T-helper 2 cell treated with Interferon-gamma antibody and Interleukin-4, amounts not matched to agents 5 μg/mL and 100 μg/mL, for 36 hours (primary cell): ENCODE measurements around the gene ARHGEF10L.

Source experiments
- DNase-seq: peaks from one replicate; pipeline ENCODE4 v3.0.0; 2021; ENCODE audit warnings: low spot score
- H3K27ac Mint-ChIP-seq: one replicate; pipeline ENCODE4 v1.8.0; 2021; ENCODE audit warnings: mild to moderate bottlenecking, mixed read lengths
- H3K27me3 Mint-ChIP-seq: one replicate; pipeline ENCODE4 v1.8.0; 2021; ENCODE audit warnings: low read depth, mixed read lengths
- H3K36me3 Mint-ChIP-seq: one replicate; pipeline ENCODE4 v1.8.0; 2021; ENCODE audit warnings: low read depth, mixed read lengths
- H3K4me1 Mint-ChIP-seq: one replicate; pipeline ENCODE4 v1.8.0; 2021; ENCODE audit warnings: low read depth, mixed read lengths
- H3K4me3 Mint-ChIP-seq: one replicate; pipeline ENCODE4 v1.8.0; 2022; ENCODE audit warnings: mild to moderate bottlenecking, moderate library complexity, mixed read lengths
- H3K9me3 Mint-ChIP-seq: one replicate; pipeline ENCODE4 v1.8.0; 2021; ENCODE audit warnings: mixed read lengths

Gene ARHGEF10L

DNA sequence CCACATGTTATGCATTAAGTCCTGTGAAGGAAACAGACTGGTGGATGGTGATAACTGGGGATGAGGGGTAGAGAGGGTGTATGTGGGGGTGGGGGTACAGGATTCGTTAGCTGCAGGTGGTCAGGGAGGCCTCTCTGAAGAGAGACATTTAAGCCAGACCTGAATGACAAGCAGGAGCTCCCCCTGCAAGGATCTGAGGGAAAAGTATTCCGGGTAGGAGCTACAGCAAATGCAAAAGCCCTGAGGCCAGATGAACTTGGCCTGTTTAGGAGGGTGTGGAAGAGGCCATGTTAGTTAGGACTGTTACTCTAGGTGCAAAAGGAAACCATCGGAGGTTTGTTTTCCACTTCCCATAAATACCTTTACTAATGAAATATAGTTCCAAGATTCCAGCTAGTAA lies 9.9 kb downstream of the ARHGEF10L start:
- no peak overlapping the region for H3K4me3 Mint-ChIP-seq
- no peaks in the 10 kb centered on the region for H3K9me3 Mint-ChIP-seq
- no peaks in the 10 kb centered on the region for H3K4me1 Mint-ChIP-seq
- H3K27ac Mint-ChIP-seq = no peak overlapping the region
- no peak for DNase-seq
- no peaks in the 10 kb centered on the region for H3K36me3 Mint-ChIP-seq
- H3K27me3 Mint-ChIP-seq = peaks cover 2% of the 10 kb centered on the region

DNA sequence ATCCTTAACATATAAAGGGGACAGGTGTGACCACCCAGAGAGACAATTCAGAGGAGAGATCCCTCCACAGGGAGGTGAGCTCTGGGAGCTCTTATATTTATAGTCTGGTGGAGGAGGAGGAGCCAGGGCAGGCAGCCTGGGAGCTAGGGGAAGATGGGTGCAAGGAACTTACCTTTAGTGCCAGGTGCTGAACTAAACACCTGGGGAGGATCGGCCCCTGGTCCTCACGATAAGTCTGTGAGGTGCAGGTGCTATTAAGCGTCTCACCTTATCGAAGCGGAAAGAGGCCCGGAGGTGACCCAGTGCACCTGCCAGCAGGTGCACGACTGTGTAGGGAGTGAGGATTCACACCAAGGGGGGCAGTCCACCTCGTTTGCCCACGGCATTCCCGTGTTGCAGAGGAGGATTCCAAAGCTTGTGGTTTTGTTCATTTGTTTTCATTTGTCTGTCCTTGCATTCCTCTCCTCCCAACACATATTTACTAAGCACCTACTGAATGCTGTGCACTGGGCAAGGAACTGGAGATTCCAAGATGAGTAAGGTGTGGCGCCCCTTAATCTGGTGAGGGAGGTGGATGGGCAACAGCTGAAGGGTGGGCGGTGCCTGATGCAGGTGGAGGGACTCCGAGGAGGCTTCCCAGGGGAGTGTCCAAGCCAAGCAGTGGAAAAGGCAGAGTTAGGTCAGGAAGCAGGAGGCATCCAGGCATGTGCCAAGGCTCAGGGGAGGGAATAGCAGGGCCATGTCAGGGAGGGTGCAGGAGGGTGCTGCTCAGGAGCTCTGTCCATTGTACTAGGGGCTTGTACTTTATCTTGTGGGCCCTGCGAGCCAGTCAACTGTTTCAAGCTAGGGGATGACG lies 11.5 kb downstream of the ARHGEF10L start:
- no peaks in the 10 kb centered on the region for H3K36me3 Mint-ChIP-seq
- H3K27ac Mint-ChIP-seq = no peak overlapping the region
- H3K4me1 Mint-ChIP-seq = no peaks in the 10 kb centered on the region
- H3K4me3 Mint-ChIP-seq = no peak overlapping the region
- no peaks in the 10 kb centered on the region for H3K9me3 Mint-ChIP-seq
- H3K27me3 Mint-ChIP-seq = peaks cover 2% of the 10 kb centered on the region
- no peak for DNase-seq

DNA sequence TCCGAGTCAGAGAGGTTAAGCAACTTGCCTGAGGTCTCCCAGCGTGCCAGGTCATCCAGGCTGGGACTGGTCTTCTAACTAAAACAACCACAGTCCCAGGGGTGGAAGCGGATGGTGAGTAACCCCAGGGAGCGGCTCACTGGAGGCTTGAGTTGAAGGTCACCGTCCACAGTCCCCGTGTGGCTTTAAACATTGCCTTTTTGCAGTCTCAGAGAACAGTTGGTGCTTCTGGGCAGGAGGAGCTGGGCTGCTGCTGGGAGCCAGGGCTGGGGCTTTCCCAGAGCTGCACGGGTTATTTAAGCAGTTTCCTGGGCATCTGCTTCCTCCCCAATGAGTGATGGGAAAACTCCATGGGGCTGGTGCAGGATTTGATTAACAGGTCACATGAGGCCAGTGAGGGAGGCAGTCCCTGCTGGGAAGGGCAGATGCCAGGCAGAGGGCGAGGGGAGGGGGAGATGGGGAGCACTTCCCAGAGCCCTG lies 12.3 kb downstream of the ARHGEF10L start:
- no peak for DNase-seq
- no peaks in the 10 kb centered on the region for H3K9me3 Mint-ChIP-seq
- no peaks in the 10 kb centered on the region for H3K36me3 Mint-ChIP-seq
- H3K27ac Mint-ChIP-seq = no peak overlapping the region
- peaks cover 2% of the 10 kb centered on the region for H3K27me3 Mint-ChIP-seq
- no peaks in the 10 kb centered on the region for H3K4me1 Mint-ChIP-seq
- no peak overlapping the region for H3K4me3 Mint-ChIP-seq

DNA sequence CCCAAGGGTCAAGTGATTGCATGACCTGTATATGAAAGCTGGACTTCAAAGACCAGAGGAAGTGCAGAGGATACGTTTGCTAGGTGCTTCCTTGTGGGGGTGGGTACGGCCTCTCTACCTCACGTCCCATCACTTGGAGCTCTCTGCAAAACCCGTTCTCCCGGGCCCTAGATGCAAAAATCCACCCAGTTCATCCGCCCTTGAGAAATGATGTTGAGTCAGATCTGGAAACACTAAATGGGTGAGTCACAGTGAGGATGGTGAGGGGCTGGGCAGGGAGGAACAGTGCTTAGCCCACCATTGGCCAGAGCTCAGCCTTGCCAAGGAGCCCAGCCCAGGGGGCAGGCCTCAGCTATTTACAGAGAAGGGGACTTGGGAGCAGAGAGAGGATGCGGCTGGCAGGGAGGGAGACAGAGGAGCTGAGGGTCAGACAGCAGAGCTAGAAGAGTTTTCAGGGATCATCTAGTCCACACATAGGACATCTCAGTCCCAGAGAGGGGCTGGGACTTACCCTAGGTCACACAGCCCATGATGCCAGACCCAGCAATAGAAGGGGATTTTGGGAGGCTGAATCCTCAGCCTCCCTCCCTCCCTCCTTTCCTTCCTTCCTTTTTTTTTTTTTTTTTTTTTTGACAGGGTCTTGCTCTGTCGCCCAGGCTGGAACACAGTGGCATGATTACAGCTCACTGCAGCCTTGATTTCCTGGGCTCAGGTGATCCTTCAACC lies 14.6 kb downstream of the ARHGEF10L start:
- no peak overlapping the region for H3K4me3 Mint-ChIP-seq
- no peaks in the 10 kb centered on the region for H3K9me3 Mint-ChIP-seq
- no peak for DNase-seq
- no peaks in the 10 kb centered on the region for H3K36me3 Mint-ChIP-seq
- H3K4me1 Mint-ChIP-seq = no peaks in the 10 kb centered on the region
- H3K27me3 Mint-ChIP-seq = no peaks in the 10 kb centered on the region
- no peak overlapping the region for H3K27ac Mint-ChIP-seq

DNA sequence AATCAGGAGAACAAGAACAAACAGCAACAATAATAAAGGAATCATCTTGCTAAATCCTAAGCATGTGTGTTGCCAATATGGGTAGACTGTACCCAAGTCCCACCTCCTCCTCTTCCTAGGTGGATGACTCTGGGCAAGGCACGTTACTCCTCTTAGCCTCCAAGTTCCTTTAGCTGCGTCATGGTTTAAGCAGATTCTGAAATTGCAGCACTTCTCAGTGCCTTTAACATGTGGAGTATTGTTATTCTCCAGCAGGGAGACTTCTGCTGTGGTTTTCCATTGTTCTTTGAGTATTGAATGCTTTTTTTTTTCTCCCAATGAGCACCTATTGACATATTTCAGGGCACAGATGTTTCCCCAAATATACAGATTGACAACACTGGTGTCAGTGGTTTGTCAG lies 15.5 kb downstream of the ARHGEF10L start:
- H3K36me3 Mint-ChIP-seq = no peaks in the 10 kb centered on the region
- no peaks in the 10 kb centered on the region for H3K4me1 Mint-ChIP-seq
- no peak overlapping the region for H3K27ac Mint-ChIP-seq
- DNase-seq = no peak
- H3K9me3 Mint-ChIP-seq = no peaks in the 10 kb centered on the region
- no peaks in the 10 kb centered on the region for H3K27me3 Mint-ChIP-seq
- no peak overlapping the region for H3K4me3 Mint-ChIP-seq

DNA sequence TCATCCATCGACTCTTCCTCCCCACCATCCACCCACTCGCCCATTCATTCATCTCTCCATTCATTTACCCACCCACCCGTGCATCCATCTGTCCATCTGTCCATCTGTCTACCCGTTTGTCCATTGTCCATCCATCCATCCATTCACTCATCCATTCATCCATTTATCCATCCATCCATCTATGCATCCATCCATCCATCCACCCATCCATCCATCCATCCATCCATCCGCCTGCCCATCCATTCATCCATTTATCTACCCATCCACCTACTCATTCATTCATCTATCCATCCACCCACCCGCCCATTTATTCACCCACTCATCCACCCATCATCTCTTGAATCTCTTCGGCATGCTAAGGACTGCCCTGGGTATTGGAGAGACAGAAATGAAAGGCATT lies 18.5 kb downstream of the ARHGEF10L start:
- Mint-ChIP-seq H3K9me3 (no peaks in the 10 kb centered on the region), H3K27me3 (no peaks in the 10 kb centered on the region), H3K27ac (no peak overlapping the region), H3K4me3 (no peak overlapping the region), H3K4me1 (no peaks in the 10 kb centered on the region), H3K36me3 (no peaks in the 10 kb centered on the region)
- DNase-seq = no peak

DNA sequence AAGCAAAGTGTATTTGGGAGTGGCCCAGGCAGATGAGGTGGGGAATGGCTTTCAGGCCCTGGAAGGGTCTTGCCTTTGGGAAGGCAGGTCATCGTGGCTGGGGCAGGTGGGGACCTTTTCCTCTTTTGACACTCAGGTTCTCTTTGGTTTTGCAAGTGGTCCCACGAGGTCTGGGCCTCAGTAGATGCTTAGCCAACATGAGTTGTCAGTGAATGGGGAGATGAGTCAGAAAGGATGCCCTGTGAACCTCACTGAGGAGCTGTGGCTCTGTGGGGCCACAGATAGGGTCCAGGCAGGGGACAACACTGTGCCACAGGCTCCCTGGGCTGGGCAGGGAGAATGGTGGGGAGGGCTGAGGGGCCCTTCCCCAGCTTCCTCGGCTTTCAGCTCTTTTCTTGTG lies 19.0 kb downstream of the ARHGEF10L start:
- Mint-ChIP-seq H3K27ac (no peak overlapping the region), H3K27me3 (no peaks in the 10 kb centered on the region), H3K4me3 (no peak overlapping the region), H3K36me3 (no peaks in the 10 kb centered on the region), H3K9me3 (no peaks in the 10 kb centered on the region), H3K4me1 (no peaks in the 10 kb centered on the region)
- no peak for DNase-seq

DNA sequence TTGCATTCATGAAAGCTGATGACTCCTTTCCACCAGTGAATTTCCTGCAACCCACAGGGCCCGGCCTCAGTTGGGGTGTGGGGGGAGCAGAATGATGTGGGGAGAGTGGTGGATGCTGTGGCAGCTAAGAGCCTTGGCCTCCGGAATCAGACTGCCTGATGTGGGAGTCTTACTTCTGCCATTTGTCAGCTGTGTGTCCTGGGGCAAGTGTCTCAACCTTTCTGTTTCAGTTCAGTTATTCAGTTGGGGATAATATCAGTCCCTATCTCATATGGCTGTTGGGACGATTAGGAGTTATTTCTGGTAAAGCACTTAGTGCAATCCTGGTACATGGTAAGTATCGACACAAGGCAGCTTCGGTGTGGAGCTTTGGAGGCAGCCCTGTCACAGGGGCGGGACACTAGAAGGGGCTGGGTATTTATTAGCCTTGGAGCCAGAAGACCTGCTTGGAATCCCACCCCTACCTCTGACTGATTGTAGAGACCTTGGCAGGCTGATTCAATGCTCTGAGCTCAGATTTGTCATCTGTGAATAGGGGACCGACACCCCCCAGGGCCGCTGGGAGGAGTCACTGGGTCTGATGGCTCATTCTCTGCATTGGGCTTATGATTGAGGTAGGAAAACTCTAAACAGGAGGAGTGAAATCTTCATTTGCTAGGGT lies 19.6 kb downstream of the ARHGEF10L start:
- Mint-ChIP-seq H3K27ac (no peak overlapping the region), H3K4me1 (no peaks in the 10 kb centered on the region), H3K36me3 (no peaks in the 10 kb centered on the region), H3K9me3 (no peaks in the 10 kb centered on the region), H3K27me3 (no peaks in the 10 kb centered on the region), H3K4me3 (no peak overlapping the region)
- DNase-seq = no peak

DNA sequence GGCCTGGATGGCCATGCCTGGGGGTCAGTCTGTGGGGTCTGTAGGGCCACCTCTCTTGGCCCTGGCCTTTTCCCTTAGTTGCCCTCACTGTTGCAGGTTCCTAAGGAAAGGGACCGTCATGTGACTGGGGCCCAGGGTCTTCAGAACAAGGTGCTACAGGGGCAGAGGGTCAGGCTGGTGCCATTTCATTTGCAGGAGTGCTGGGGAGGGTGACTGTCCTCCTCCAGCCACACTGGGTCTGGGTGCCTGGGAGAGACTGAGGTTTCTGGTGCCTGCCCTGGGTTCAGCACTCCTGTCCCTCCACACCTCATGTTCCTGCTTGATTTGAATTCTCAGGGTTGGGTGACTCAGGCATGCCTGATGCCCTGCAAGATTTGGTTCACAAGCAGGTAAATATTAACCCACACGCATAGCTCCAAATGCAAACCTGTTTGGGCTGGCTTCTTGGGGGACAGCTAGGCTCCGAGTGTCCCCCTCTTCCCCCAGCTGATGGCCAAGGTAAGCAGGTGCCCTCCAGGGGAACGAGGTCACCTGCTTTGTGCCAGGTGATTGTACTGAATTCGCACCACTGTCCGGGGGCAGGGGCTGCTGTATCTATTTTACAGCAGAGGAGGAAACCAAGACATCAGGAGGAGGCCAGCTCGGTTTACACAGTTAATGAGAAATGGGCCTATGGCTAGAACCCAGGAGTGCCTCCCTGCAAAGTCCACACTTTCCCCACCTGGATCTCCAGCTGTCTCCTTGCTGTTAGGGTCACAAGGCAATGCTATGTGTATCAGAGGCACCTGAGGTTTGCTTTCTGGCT lies 20.3 kb downstream of the ARHGEF10L start:
- H3K27ac Mint-ChIP-seq = no peak overlapping the region
- H3K9me3 Mint-ChIP-seq = no peaks in the 10 kb centered on the region
- H3K36me3 Mint-ChIP-seq = no peaks in the 10 kb centered on the region
- DNase-seq = no peak
- H3K4me1 Mint-ChIP-seq = no peaks in the 10 kb centered on the region
- no peaks in the 10 kb centered on the region for H3K27me3 Mint-ChIP-seq
- no peak overlapping the region for H3K4me3 Mint-ChIP-seq

DNA sequence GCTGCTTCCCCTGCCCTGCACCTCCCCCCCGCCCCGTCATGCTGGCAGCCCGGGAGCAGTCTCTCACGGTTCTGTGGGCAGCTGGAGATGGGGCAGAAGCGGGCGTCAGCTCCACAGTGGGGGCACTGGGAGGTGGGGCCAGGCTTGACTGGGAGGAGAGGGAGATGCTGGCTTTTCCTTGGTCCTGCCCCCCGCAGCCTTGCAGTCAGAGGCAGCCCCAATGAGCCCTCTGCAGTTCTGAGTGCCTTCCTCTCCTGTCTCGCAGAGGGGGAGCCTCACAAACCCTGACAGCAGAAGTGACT lies 21.7 kb downstream of the ARHGEF10L start:
- no peak overlapping the region for H3K27ac Mint-ChIP-seq
- no peaks in the 10 kb centered on the region for H3K27me3 Mint-ChIP-seq
- no peak for DNase-seq
- H3K4me1 Mint-ChIP-seq = no peaks in the 10 kb centered on the region
- no peak overlapping the region for H3K4me3 Mint-ChIP-seq
- no peaks in the 10 kb centered on the region for H3K36me3 Mint-ChIP-seq
- no peaks in the 10 kb centered on the region for H3K9me3 Mint-ChIP-seq

DNA sequence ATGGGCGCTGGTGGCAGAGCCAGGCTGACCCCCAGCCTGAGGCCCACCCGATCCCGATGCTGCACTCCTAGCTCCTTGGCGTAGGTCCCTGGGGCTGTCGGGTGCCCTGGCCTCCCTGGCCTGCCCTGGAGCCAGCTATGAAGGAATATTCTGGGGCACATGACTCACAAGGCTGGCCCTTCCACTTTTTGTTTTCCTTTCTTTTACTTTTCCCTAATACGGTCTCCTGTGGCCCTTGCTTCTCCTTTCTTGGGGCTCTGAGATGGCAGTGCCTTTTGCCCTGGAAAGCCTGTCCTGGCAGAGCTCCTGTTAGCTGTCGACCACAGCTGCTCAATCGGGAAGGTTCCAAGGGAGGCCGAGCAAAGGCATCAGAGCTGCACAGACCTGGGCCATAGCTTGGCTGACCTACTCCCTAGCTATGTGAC lies 22.1 kb downstream of the ARHGEF10L start:
- H3K4me1 Mint-ChIP-seq = no peaks in the 10 kb centered on the region
- no peaks in the 10 kb centered on the region for H3K9me3 Mint-ChIP-seq
- no peak for DNase-seq
- no peaks in the 10 kb centered on the region for H3K36me3 Mint-ChIP-seq
- H3K27me3 Mint-ChIP-seq = no peaks in the 10 kb centered on the region
- no peak overlapping the region for H3K27ac Mint-ChIP-seq
- H3K4me3 Mint-ChIP-seq = no peak overlapping the region

DNA sequence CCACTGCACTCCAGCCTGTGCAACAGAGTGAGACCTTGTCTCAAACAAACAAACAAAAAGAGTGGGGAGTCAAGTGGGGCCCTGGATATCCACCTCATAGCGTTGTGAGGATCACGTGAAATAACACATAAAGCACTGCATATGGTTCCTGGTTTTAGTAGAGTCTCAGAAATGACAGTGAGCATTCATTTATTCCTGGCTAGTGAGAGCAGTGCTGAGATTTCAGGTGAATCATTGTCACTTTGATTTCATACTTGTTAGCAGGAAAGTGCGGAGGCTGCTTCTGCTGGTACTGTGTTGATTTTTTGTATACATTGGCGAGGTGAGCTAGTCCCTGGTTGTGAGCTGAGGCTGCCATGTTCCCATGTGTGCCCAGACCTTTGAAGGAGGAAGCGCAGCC lies 22.9 kb downstream of the ARHGEF10L start:
- no peaks in the 10 kb centered on the region for H3K4me1 Mint-ChIP-seq
- H3K27ac Mint-ChIP-seq = no peak overlapping the region
- H3K9me3 Mint-ChIP-seq = no peaks in the 10 kb centered on the region
- no peak for DNase-seq
- H3K36me3 Mint-ChIP-seq = no peaks in the 10 kb centered on the region
- H3K4me3 Mint-ChIP-seq = no peak overlapping the region
- H3K27me3 Mint-ChIP-seq = no peaks in the 10 kb centered on the region

DNA sequence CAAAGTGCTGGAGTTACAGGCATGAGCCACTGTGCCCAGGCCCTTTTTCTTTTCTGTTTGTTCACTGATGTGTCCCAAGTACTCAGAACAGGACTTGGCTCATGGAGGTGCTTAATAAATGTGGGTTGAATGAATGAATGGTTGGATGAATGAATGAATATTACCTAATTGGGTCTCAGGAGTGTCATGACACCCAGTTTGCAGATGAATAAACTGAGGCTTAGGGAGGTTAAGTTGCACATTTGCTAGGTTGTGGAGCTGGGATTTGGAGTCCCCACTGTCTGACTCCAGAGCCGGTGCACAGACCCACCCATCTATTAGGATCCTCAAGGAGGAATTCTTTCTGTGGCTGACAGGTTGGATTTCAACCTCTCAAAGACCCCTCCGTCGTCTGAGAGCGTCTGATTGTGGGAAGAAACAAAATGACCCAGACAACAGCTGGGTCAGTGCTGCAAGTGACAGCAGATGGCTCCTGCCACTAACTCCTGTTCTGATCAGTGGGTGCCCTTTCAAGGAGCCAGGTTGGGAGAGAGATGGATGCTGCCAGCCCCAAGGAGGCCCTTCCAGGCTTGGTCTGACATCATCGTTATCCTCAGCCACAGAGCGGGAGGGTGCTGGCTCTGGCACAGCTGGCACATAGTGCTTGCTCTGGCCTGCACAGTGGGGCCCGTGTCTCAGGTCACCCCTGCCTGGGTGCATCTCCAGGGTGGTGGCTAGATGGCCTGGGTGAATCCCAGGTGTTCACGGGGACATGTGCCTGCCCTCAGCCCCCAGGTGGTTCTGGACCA lies 24.2 kb downstream of the ARHGEF10L start:
- no peaks in the 10 kb centered on the region for H3K36me3 Mint-ChIP-seq
- H3K27ac Mint-ChIP-seq = no peak overlapping the region
- no peaks in the 10 kb centered on the region for H3K9me3 Mint-ChIP-seq
- no peak overlapping the region for H3K4me3 Mint-ChIP-seq
- DNase-seq = no peak
- no peaks in the 10 kb centered on the region for H3K27me3 Mint-ChIP-seq
- H3K4me1 Mint-ChIP-seq = no peaks in the 10 kb centered on the region
